ENCODE data around the gene YRDC. TPM values are rescaled to one million over a fixed set of nuclear protein-coding genes. Genes with fewer than 3 reads are reported as not detected.
"Not testable (repeated sequence)": the region's sequence is repeated elsewhere in the genome, so short reads cannot be mapped to it uniquely, and the experiment has no call there.

YRDC gene
- total RNA-seq, 1 donor from 2014 or later, result 18.6 TPM

- Mint-ChIP-seq H3K9me3 (peaks cover 6% of the 10 kb centered on the region), H3K27me3 (ENCODE audit: low read depth) (peaks cover 35% of the 10 kb centered on the region), H3K4me3 (no peak overlapping the region), H3K4me1 (no peaks in the 10 kb centered on the region), H3K27ac (no peak overlapping the region), H3K36me3 (no peaks in the 10 kb centered on the region)
- TF ChIP-seq CTCF (IDR thresholded peaks at IDR 0.05; ENCODE audit: unreplicated experiment), result no peak
- DNase-seq (ENCODE audit: low spot score in 2 of 2, unreplicated experiment in 2 of 2), result no peak
These were observed 29.4 kb downstream of the YRDC start for GRCh38 chr1:37778654-37779053.

- no peaks in the 10 kb centered on the region for H3K36me3 Mint-ChIP-seq
- no peak overlapping the region for H3K27ac Mint-ChIP-seq
- H3K27me3 Mint-ChIP-seq (ENCODE audit: low read depth), result peaks cover 31% of the 10 kb centered on the region
- no peak overlapping the region for H3K4me3 Mint-ChIP-seq
- DNase-seq (ENCODE audit: low spot score in 2 of 2, unreplicated experiment in 2 of 2), result no peak
- peaks cover 7% of the 10 kb centered on the region for H3K9me3 Mint-ChIP-seq
- TF ChIP-seq CTCF (IDR thresholded peaks at IDR 0.05; ENCODE audit: unreplicated experiment), result no peak
- no peaks in the 10 kb centered on the region for H3K4me1 Mint-ChIP-seq
These were observed 31.0 kb downstream of the YRDC start for GRCh38 chr1:37776946-37777516.

DNA sequence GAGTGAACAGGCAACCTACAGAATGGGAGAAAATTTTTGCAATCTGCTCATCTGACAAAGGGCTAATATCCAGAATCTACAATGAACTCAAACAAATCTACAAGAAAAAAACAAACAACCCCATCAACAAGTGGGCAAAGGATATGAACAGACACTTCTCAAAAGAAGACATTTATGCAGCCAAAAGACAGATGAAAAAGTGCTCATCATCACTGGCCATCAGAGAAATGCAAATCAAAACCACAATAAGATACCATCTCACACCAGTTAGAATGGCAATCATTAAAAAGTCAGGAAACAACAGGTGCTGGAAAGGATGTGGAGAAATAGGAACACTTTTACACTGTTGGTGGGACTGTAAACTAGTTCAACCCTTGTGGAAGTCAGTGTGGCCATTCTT is 36.6 kb downstream of the YRDC start:
- DNase-seq (ENCODE audit: low spot score in 2 of 2, unreplicated experiment in 2 of 2); H3K36me3 Mint-ChIP-seq; H3K27ac Mint-ChIP-seq; H3K4me1 Mint-ChIP-seq; H3K9me3 Mint-ChIP-seq; H3K4me3 Mint-ChIP-seq: not testable (repeated sequence)
- H3K27me3 Mint-ChIP-seq (ENCODE audit: low read depth), result peaks cover 52% of the 10 kb centered on the region

- Mint-ChIP-seq H3K9me3 (no peaks in the 10 kb centered on the region), H3K36me3 (no peaks in the 10 kb centered on the region), H3K27ac (no peak overlapping the region), H3K4me3 (no peak overlapping the region), H3K27me3 (ENCODE audit: low read depth) (peaks cover 88% of the 10 kb centered on the region), H3K4me1 (no peaks in the 10 kb centered on the region)
- DNase-seq (ENCODE audit: low spot score in 2 of 2, unreplicated experiment in 2 of 2), result no peak
- no peak for TF ChIP-seq CTCF (IDR thresholded peaks at IDR 0.05; ENCODE audit: unreplicated experiment)
These were observed 40.5 kb downstream of the YRDC start for GRCh38 chr1:37767488-37767887.

- no peak for DNase-seq (ENCODE audit: low spot score in 2 of 2, unreplicated experiment in 2 of 2)
- H3K4me3 Mint-ChIP-seq, result no peak overlapping the region
- H3K36me3 Mint-ChIP-seq, result no peaks in the 10 kb centered on the region
- no peak overlapping the region for H3K27ac Mint-ChIP-seq
- H3K9me3 Mint-ChIP-seq, result no peaks in the 10 kb centered on the region
- no peaks in the 10 kb centered on the region for H3K4me1 Mint-ChIP-seq
- TF ChIP-seq CTCF (IDR thresholded peaks at IDR 0.05; ENCODE audit: unreplicated experiment), result no peak
- peaks cover 97% of the 10 kb centered on the region for H3K27me3 Mint-ChIP-seq (ENCODE audit: low read depth)
These were observed 41.9 kb downstream of the YRDC start for GRCh38 chr1:37765916-37766664.

GRCh38 chr1:37764888-37765441 is 43.0 kb downstream of the YRDC start, which contains the start of gene EPHA10:
Gene EPHA10, minus strand, starts transcription at chr1:37765120. Its CDS starts 54 bp downstream, at chr1:37765066.
- DNase-seq (ENCODE audit: low spot score in 2 of 2, unreplicated experiment in 2 of 2), result no peak
- Mint-ChIP-seq H3K9me3 (no peaks in the 10 kb centered on the region), H3K4me1 (no peaks in the 10 kb centered on the region), H3K4me3 (no peak within 1 kb of the TSS), H3K27me3 (ENCODE audit: low read depth) (peaks cover 89% of the 10 kb centered on the region), H3K27ac (no peak within 1 kb of the TSS), H3K36me3 (no peaks in the 10 kb centered on the region)
- no peak for TF ChIP-seq CTCF (IDR thresholded peaks at IDR 0.05; ENCODE audit: unreplicated experiment)

Measured in mesothelial cell of epicardium (in vitro differentiated cells).